A673 (cell line): ENCODE results near the gene TREX2.

Source experiments
- EZH2 ChIP-seq: fragments of 200-600 bp; sonication (generic); IDR thresholded peaks from 2 replicates; pipeline ENCODE4 v1.6.1; 2017; ENCODE audit warnings: borderline replicate concordance, low read depth, mild to moderate bottlenecking, mixed read lengths, antibody characterized with exemption, low read length; ENCODE audit not compliant: poor library complexity, severe bottlenecking
- TF ChIP-seq, protein P1 (sequence below): fragments of 300-800, 200-600 bp; sonication (generic); conservative IDR thresholded peaks from 2 replicates; pipeline ENCODE4 v1.5.1; 2017; ENCODE audit warnings: low read depth, mild to moderate bottlenecking, antibody characterized with exemption, low read length, moderate library complexity, mixed read lengths

DNA sequence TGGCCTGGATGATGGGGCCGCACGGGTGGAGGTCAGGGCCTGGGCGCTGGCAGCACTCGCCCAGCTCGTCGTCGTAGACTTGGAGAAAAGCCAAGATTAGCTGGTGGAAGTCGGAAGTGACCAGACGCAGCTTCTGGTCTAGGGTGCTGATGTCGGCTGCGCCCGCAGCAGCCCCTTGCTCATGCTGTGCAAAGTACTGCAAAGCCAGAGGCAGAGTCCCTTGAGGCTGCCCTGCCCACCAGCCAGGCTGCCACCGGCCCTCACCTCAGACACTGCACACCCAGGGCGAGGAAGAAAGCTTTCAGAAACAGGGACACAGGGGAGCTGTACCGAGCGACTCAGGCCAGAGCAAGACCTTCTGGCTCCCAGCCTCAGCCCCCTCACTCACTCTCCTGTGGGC lies 9.7 kb upstream of the TREX2 start:
- TF ChIP-seq, protein P1, sequence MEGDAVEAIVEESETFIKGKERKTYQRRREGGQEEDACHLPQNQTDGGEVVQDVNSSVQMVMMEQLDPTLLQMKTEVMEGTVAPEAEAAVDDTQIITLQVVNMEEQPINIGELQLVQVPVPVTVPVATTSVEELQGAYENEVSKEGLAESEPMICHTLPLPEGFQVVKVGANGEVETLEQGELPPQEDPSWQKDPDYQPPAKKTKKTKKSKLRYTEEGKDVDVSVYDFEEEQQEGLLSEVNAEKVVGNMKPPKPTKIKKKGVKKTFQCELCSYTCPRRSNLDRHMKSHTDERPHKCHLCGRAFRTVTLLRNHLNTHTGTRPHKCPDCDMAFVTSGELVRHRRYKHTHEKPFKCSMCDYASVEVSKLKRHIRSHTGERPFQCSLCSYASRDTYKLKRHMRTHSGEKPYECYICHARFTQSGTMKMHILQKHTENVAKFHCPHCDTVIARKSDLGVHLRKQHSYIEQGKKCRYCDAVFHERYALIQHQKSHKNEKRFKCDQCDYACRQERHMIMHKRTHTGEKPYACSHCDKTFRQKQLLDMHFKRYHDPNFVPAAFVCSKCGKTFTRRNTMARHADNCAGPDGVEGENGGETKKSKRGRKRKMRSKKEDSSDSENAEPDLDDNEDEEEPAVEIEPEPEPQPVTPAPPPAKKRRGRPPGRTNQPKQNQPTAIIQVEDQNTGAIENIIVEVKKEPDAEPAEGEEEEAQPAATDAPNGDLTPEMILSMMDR = no peak
- TF ChIP-seq EZH2 = no peak
